A172 (cell line): ENCODE measurements around the gene RNF40. TPM values are rescaled to one million over a fixed set of nuclear protein-coding genes. Genes with fewer than 3 reads are reported as not detected.
A peak's percentile ranks its signal among the peaks of the same experiment; 100 is the strongest.

Source experiments
- DNase-seq: peaks from one replicate; pipeline ENCODE4 v3.0.0-alpha.2; 2015; ENCODE audit warnings: low spot score
- total RNA-seq: library from RNA; depleted of rRNA; stranded (reverse); fragments of >200 nt; shearing (Covaris generic); gene quantifications from 2 replicates; pipeline ENCODE4 v1.2.3, GENCODE V29; 2014

RNF40 gene
- total RNA-seq, 1 experiment from 2014 or later, result 105 TPM

- DNase-seq, result peak; percentile 97
Observed at GRCh38 chr16:30740364-30741251, 21.5 kb upstream of the RNF40 start.

DNA sequence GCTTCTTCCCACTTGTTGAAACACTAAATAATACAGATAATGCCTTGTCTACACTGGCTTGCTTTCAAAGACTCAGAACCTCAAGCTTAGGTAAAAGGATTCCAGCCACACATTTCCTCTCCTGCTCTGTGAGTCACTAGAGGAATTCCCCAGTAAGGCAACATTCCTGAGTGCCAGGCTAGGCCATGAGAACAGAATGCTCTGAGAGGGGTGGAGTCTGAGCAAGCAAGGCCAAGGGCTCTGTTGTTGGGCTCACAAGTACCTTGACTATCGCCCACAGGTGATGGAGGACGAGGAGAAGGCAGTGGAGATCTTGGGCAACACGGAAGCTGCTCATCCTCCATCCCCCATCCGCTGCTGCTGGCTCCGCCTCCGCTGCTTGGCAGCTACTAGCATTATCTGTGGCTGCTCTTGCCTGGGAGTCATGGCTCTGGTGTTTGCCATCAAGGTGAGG is 20.6 kb upstream of the RNF40 start:
- peak; percentile 98 for DNase-seq

GRCh38 chr16:30743716-30744115 is 18.4 kb upstream of the RNF40 start:
- DNase-seq, result no peak

- DNase-seq, result no peak
Observed at GRCh38 chr16:30744183-30744582, 17.9 kb upstream of the RNF40 start.

- DNase-seq, result no peak
Observed at GRCh38 chr16:30745082-30745481, 17.0 kb upstream of the RNF40 start.

- DNase-seq, result no peak
Observed at GRCh38 chr16:30746638-30747175, 15.4 kb upstream of the RNF40 start.

- peak; percentile 74 for DNase-seq
Observed at GRCh38 chr16:30747331-30747730, 14.8 kb upstream of the RNF40 start.

DNA sequence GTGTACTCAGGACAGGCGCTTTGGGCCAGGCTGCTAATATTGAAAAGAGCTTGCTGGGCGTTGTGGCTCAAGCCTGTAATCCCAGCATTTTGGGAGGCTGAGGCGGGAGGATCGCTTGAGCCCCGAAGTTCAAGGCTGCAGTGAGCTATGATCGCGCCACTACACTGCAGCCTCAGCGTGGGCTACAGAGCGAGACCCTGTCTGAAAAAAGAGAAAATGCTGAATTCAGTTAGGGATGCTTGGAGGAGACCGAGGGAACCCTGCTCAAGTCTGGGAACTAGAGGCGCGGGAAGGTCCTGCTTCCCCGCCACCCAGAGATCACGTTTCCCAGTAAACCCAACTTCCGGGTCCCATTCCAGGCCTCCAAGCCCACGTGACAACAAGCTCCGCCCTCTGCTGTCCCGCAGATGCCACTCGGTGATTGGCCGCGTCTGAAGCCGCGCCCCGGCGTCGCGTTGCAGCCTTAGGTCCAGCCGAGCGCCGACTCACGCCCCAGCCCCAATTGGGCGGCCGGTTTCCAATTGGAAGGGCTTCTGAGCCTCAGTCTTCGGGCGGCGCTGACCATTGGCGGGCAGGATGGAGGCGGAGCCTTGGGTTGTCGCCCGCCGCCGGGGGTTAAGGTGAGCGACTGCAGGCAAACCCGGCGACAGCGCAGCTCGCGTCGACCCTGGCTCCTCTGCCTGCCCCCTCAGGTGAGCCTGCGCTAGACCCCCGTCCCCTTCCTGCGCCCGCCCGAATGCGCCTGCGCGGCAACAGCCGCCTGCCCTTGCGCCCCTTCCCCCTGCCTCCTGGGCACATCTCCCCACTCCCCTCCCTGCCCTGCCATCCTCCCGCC is 14.1 kb upstream of the RNF40 start, which contains the start of gene PHKG2:
Gene PHKG2, plus strand, starts transcription at position 627 of the 835 bp plus-strand sequence. CDS start 396 bp downstream, outside the sequence.
- DNase-seq, result peak; percentile 98

- DNase-seq, result peak; percentile 28
Observed at GRCh38 chr16:30748634-30749445, 13.3 kb upstream of the RNF40 start.

GRCh38 chr16:30750201-30750600 is 11.9 kb upstream of the RNF40 start:
- DNase-seq, result no peak

GRCh38 chr16:30750876-30751465 is 11.2 kb upstream of the RNF40 start:
- no peak for DNase-seq

- DNase-seq, result no peak
Observed at GRCh38 chr16:30753596-30753995, 8.5 kb upstream of the RNF40 start.

DNA sequence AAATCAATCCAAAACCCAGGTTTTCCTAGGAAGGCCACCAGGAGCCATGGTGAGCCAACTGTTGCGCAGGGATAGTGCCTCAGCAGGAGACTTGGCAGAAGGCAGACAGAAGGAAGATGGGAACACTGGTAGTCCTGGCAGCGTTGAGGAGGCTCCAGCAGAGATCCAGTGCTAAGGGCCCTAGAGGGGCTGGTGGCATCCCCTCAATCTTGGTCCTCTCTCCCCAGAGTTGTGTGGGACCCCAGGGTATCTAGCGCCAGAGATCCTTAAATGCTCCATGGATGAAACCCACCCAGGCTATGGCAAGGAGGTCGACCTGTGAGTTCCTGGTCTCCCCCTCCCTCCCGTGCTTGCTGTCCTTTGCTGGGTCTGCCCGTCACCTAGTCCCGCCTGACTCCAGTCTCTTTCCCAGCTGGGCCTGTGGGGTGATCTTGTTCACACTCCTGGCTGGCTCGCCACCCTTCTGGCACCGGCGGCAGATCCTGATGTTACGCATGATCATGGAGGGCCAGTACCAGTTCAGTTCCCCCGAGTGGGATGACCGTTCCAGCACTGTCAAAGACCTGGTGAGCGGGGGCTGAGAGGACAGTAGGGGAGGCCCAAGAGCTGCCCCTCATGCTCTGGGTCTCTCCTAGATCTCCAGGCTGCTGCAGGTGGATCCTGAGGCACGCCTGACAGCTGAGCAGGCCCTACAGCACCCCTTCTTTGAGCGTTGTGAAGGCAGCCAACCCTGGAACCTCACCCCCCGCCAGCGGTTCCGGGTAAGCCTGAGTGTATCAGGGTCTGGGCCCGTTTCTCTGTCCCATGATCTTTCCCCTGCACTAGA is 6.0 kb upstream of the RNF40 start:
- DNase-seq, result no peak

GRCh38 chr16:30756781-30757100 is 5.4 kb upstream of the RNF40 start:
- DNase-seq, result no peak

- no peak for DNase-seq
Observed at GRCh38 chr16:30757316-30757715, 4.8 kb upstream of the RNF40 start.

DNA sequence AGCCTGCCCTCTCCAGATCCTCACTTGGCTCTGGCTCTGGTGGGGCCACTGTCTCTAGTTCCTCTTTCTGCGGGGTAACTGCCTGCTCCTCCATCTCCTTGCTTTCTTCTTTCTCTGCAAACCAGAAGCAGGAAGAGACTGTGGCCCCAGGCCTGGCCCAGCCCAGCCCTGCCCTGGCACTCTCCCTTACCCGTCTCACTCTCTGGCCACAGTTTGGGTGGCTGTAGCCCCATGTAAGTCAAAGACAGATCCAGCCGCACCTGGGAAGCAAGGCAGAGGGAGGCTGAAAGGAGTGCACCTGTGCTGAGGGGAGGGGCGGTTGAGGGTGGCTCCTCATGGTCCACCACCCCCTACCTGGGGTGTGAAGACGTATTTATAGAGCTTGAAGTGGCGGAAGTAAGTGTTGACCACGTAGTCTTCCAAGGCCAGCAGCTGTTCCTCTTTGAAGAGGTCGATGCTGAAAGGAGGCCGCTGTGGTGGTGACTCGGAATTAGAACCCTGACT is 3.1 kb upstream of the RNF40 start:
- DNase-seq, result no peak

- no peak for DNase-seq
Observed at GRCh38 chr16:30760001-30760559, 2.0 kb upstream of the RNF40 start.

- no peak for DNase-seq
Observed at GRCh38 chr16:30760577-30761426, 1.3 kb upstream of the RNF40 start.
